Parathyroid adenoma (tissue), 2 donors: ENCODE results near the gene MRPL11.

Experiments used
- H2AFZ ChIP-seq: fragments of 300-600 bp; sonication (generic); one replicate; pipeline ENCODE4 v1.7.0; 2017; ENCODE audit warnings: antibody characterized with exemption, mild to moderate bottlenecking
- H3K27ac ChIP-seq: fragments of 300-600 bp; sonication (generic); one replicate; pipeline ENCODE4 v1.7.0; 2017
- H3K27me3 ChIP-seq: fragments of 300-600 bp; sonication (generic); one replicate; pipeline ENCODE4 v1.7.0; 2017; ENCODE audit warnings: low read length; ENCODE audit not compliant: control insufficient read depth, insufficient read depth
- H3K36me3 ChIP-seq: fragments of 300-600 bp; sonication (generic); one replicate; pipeline ENCODE4 v1.7.0; 2017; ENCODE audit warnings: low read length; ENCODE audit not compliant: control insufficient read depth, insufficient read depth
- H3K4me1 ChIP-seq: fragments of 300-600 bp; sonication (generic); one replicate; pipeline ENCODE4 v1.7.0; 2017; ENCODE audit warnings: control low read depth
- H3K4me2 ChIP-seq: fragments of 300-600 bp; sonication (generic); one replicate; pipeline ENCODE4 v1.7.0; 2017; ENCODE audit warnings: low read length
- H3K4me3 ChIP-seq: fragments of 300-600 bp; sonication (generic); one replicate; pipeline ENCODE4 v1.7.0; 2017; ENCODE audit warnings: low read depth, low read length
- H3K79me2 ChIP-seq: fragments of 300-600 bp; sonication (generic); one replicate; pipeline ENCODE4 v1.7.0; 2017; ENCODE audit warnings: control low read depth
- H3K9ac ChIP-seq: fragments of 300-600 bp; sonication (generic); one replicate; pipeline ENCODE4 v1.7.0; 2017; ENCODE audit warnings: mild to moderate bottlenecking
- H3K9me3 ChIP-seq: fragments of 300-600 bp; sonication (generic); one replicate; pipeline ENCODE4 v1.7.0; 2017; ENCODE audit warnings: low read length; ENCODE audit not compliant: control insufficient read depth
- TF ChIP-seq, protein P1 (sequence below): fragments of 300-600 bp; sonication (generic); IDR thresholded peaks from one replicate; pipeline ENCODE4 v1.7.0; 2017; ENCODE audit warnings: antibody characterized with exemption, mild to moderate bottlenecking
- donor health status: primary hyperparathyroidism.

Gene MRPL11

DNA sequence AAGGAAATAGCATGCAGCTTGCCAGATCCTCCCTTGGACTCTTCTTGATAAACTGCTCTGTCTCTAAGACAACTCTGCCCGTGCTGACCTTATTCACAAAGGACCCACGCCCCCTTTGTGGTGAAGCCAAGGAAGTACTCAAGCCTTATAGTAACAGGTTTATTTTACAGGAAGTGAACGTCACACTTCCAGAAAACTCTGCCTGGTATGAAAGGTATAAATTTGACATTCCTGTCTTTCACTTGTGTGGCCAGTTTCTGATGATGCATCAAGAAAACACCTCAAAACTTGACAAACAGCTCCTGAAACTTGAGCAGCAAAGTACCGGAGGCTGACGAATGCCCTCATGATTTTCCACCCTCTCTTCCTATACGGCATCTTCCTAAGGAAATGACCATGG lies 15.6 kb upstream of the MRPL11 start:
- Histone ChIP-seq H3K9me3 (no peaks in the 10 kb centered on the region), H3K4me3 (no peak overlapping the region), H3K4me2 (no peak overlapping the region), H3K27me3 (no peaks in the 10 kb centered on the region), H3K27ac (peak overlapping the region; percentile 68), H3K4me1 (peaks cover 3% of the 10 kb centered on the region), H3K79me2 (no peaks in the 10 kb centered on the region), H3K9ac (no peak overlapping the region), H2AFZ (peak overlapping the region; percentile 45), H3K36me3 (no peaks in the 10 kb centered on the region)
- TF ChIP-seq, protein P1, sequence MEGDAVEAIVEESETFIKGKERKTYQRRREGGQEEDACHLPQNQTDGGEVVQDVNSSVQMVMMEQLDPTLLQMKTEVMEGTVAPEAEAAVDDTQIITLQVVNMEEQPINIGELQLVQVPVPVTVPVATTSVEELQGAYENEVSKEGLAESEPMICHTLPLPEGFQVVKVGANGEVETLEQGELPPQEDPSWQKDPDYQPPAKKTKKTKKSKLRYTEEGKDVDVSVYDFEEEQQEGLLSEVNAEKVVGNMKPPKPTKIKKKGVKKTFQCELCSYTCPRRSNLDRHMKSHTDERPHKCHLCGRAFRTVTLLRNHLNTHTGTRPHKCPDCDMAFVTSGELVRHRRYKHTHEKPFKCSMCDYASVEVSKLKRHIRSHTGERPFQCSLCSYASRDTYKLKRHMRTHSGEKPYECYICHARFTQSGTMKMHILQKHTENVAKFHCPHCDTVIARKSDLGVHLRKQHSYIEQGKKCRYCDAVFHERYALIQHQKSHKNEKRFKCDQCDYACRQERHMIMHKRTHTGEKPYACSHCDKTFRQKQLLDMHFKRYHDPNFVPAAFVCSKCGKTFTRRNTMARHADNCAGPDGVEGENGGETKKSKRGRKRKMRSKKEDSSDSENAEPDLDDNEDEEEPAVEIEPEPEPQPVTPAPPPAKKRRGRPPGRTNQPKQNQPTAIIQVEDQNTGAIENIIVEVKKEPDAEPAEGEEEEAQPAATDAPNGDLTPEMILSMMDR: no peak

DNA sequence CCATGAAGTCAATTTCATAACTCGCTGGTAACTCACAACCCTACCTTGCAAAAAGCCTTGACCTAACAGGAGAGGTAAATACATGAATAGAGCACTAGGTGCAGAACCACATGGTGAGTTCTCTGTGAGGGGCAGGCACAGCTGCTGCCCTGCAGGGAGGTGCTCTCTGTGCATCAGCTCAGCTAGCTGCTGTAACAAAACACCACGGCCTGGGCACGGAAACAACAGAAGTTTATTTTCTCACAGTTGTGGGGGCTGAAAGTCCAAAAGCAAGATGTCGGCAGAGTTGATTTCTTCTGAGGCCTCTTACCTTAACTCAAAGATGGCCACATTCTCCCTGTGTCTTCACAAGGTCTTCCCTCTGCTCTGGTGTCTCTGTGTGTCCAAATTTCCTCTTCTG lies 13.0 kb upstream of the MRPL11 start:
- Histone ChIP-seq H3K27me3 (no peaks in the 10 kb centered on the region), H3K4me3 (no peak overlapping the region), H3K27ac (no peak overlapping the region), H3K4me1 (peaks cover 3% of the 10 kb centered on the region), H3K9me3 (no peaks in the 10 kb centered on the region), H3K4me2 (no peak overlapping the region), H2AFZ (no peak overlapping the region), H3K36me3 (no peaks in the 10 kb centered on the region), H3K9ac (no peak overlapping the region), H3K79me2 (no peaks in the 10 kb centered on the region)
- TF ChIP-seq, protein P1: no peak

DNA sequence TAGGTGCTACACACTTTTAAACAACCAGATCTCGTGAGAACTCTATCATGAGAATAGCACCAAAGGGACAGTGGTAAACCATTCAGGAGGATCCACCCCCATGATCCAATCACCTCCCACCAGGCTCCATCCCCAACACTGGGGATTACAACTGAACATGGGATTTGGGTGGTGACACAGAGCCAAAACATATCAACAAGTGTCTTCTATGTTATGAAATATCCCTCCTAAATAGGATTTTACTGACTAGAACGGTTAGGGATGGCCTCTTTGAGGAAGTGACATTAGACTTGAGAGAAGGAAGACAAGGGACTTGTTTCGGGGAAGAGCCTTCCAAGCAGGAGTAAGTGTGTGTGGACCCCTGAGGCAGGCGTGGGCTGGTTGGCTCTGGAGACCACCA lies 11.9 kb upstream of the MRPL11 start:
- no peak overlapping the region for H3K27ac ChIP-seq

DNA sequence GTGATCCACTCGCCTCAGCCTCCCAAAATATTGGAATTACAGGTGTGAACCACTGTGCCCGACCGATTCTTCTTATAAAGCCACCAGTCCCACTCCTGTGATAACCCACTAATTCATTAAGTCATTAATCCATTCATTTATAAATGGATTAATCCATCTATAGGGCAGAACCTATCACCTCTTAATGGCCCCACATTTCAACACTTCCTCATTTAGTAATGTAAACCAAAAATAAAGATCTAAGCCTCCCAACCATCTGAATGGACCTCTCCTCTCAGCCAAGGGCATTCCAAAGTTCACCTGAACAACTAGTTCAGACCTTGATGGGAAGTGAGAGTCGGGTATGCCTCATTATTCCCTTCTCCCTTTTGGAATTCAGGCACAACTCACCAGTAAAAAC lies 9.9 kb upstream of the MRPL11 start:
- H3K27me3 ChIP-seq: no peaks in the 10 kb centered on the region
- no peak overlapping the region for H3K9ac ChIP-seq
- no peak overlapping the region for H3K4me2 ChIP-seq
- no peaks in the 10 kb centered on the region for H3K4me1 ChIP-seq
- no peak overlapping the region for H3K27ac ChIP-seq
- no peak overlapping the region for H3K4me3 ChIP-seq
- no peak overlapping the region for H2AFZ ChIP-seq
- no peaks in the 10 kb centered on the region for H3K9me3 ChIP-seq
- H3K79me2 ChIP-seq: no peaks in the 10 kb centered on the region
- TF ChIP-seq, protein P1: no peak
- no peaks in the 10 kb centered on the region for H3K36me3 ChIP-seq

More for the DNA sequence above, 11.9 kb upstream of the MRPL11 start:
- H3K36me3 ChIP-seq: no peaks in the 10 kb centered on the region
- H3K9me3 ChIP-seq: no peaks in the 10 kb centered on the region
- TF ChIP-seq, protein P1: no peak
- H2AFZ ChIP-seq: no peak overlapping the region
- H3K4me1 ChIP-seq: peaks cover 3% of the 10 kb centered on the region
- no peak overlapping the region for H3K4me3 ChIP-seq
- H3K9ac ChIP-seq: no peak overlapping the region
- no peaks in the 10 kb centered on the region for H3K79me2 ChIP-seq
- H3K27me3 ChIP-seq: no peaks in the 10 kb centered on the region
- H3K4me2 ChIP-seq: no peak overlapping the region

DNA sequence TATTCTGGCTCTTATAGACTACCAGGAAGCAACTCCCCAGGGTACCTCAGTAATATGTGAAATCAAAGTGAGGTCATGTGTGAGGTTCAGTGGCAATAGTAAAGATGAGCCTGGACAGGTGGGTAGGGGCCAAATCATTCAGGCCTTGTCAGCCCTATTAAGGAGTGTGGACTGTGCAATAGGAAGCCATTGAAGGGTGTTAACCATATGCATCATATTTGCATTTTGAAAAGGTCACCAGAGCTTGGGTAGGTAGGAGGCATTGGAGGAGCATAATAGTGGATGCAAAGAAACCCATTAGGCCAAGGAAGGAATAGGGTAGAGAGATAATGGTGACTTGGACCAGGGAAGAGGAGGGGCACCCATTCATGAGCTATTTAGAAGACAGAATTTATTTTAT lies 8.4 kb upstream of the MRPL11 start:
- TF ChIP-seq, protein P1: no peak

More for the DNA sequence above, 8.4 kb upstream of the MRPL11 start:
- no peak overlapping the region for H3K4me3 ChIP-seq
- no peak overlapping the region for H2AFZ ChIP-seq
- no peak overlapping the region for H3K9ac ChIP-seq
- no peaks in the 10 kb centered on the region for H3K27me3 ChIP-seq
- H3K36me3 ChIP-seq: no peaks in the 10 kb centered on the region
- H3K79me2 ChIP-seq: no peaks in the 10 kb centered on the region
- no peak overlapping the region for H3K27ac ChIP-seq
- no peaks in the 10 kb centered on the region for H3K4me1 ChIP-seq
- no peak overlapping the region for H3K4me2 ChIP-seq
- no peaks in the 10 kb centered on the region for H3K9me3 ChIP-seq
